K562 (cell line): ENCODE data around the gene ACTR3C. TPM values are rescaled to one million over a fixed set of nuclear protein-coding genes. Genes with fewer than 3 reads are reported as not detected.

Experiments used
- E2F1 ChIP-seq: sonication (generic); formaldehyde crosslinking; IDR thresholded peaks from 2 replicates; pipeline ENCODE4 v1.8.1; 2023; ENCODE audit warnings: mild to moderate bottlenecking, missing genetic modification reagents, moderate library complexity
- FOXP1 ChIP-seq: sonication (generic); formaldehyde crosslinking; IDR thresholded peaks from 2 replicates; pipeline ENCODE4 v1.8.0; 2022; ENCODE audit warnings: mild to moderate bottlenecking, missing genetic modification reagents
- HDAC6 ChIP-seq: IDR thresholded peaks from 2 replicates; pipeline ENCODE4 v1.6.1; 2012; ENCODE audit warnings: low read depth, mild to moderate bottlenecking, control low read depth, inconsistent platforms, low read length, moderate library complexity
- HNRNPH1 ChIP-seq: fragments of 200-400 bp; formaldehyde crosslinking; optimal IDR thresholded peaks from 2 replicates; pipeline ENCODE3; 2017; ENCODE audit warnings: low read depth, mild to moderate bottlenecking, low read length, moderate library complexity
- HNRNPUL1 ChIP-seq: fragments of 200-400 bp; formaldehyde crosslinking; IDR thresholded peaks from 2 replicates; pipeline ENCODE4 v1.6.1; 2017; ENCODE audit warnings: low read length
- KDM5B ChIP-seq: fragments of 200-600 bp; sonication (generic); IDR thresholded peaks from 2 replicates; pipeline ENCODE4 v1.6.1; 2012; ENCODE audit warnings: low read depth, mild to moderate bottlenecking, moderate library complexity, low read length, control low read depth, inconsistent platforms; ENCODE audit not compliant: insufficient replicate concordance
- MEF2D ChIP-seq: conservative IDR thresholded peaks from 2 replicates; pipeline ENCODE4 v1.6.1; 2016; ENCODE audit warnings: low read depth, missing genetic modification characterization, missing compliant biosample characterization
- MYC ChIP-seq, 2 experiments: fragments of 250-450 bp in 1 of 2; sonication (Bioruptor Pico) in 1 of 2; IDR thresholded peaks; 2 replicates each; pipeline versions ENCODE4 v1.5.1 to v1.6.1; 2012 to 2021; ENCODE audit warnings: low read depth in 2 of 2, borderline replicate concordance in 1 of 2, improper control_type of control experiment in 1 of 2, low read length in 1 of 2, mild to moderate bottlenecking in 1 of 2, moderate library complexity in 1 of 2
- NCOR1 ChIP-seq: fragments of 450-650 bp; IDR thresholded peaks from 2 replicates; pipeline ENCODE4 v1.6.1; 2016; ENCODE audit warnings: mild to moderate bottlenecking, moderate library complexity
- PRDM10 ChIP-seq: fragments of 450-650 bp; IDR thresholded peaks from 2 replicates; pipeline ENCODE4 v1.6.1; 2018; ENCODE audit not compliant: partially characterized antibody
- RBM14 ChIP-seq: fragments of 200-400 bp; formaldehyde crosslinking; IDR thresholded peaks from 2 replicates; pipeline ENCODE4 v1.6.1; 2018; ENCODE audit warnings: low read depth, mild to moderate bottlenecking, low read length, moderate library complexity, borderline replicate concordance; ENCODE audit not compliant: insufficient read depth
- WHSC1 ChIP-seq: IDR thresholded peaks from one replicate; pipeline ENCODE4 v1.6.1; 2012; ENCODE audit warnings: low read length, control low read depth, inconsistent platforms
- ZFP1 ChIP-seq: fragments of 450-650 bp; formaldehyde crosslinking; IDR thresholded peaks from 2 replicates; pipeline ENCODE4 v1.4.0; 2020; ENCODE audit warnings: mild to moderate bottlenecking, mixed read lengths
- ZFP36 ChIP-seq: fragments of 150-350 bp; IDR thresholded peaks from 2 replicates; pipeline ENCODE4 v1.6.1; 2018; ENCODE audit warnings: low read length, low read depth; ENCODE audit not compliant: partially characterized antibody
- ZNF175 ChIP-seq: fragments of 200-800 bp; sonication (Bioruptor generic); IDR thresholded peaks from 2 replicates; pipeline ENCODE4 v1.6.1; 2016; ENCODE audit warnings: low read depth, mild to moderate bottlenecking, missing genetic modification characterization, missing compliant biosample characterization
- ZNF592 ChIP-seq: fragments of 450-650 bp; IDR thresholded peaks from 2 replicates; pipeline ENCODE4 v1.6.1; 2017; ENCODE audit warnings: antibody characterized with exemption, mild to moderate bottlenecking
- ZNF655 ChIP-seq: fragments of 250-450 bp; sonication (Bioruptor Pico); IDR thresholded peaks from 2 replicates; pipeline ENCODE4 v1.5.0; 2021
- polyA plus RNA-seq, 8 experiments: library from polyadenylated mRNA; depleted of rRNA in 4 of 8; stranded (reverse) in 5 of 8; unstranded in 3 of 8; fragments of >200 nt; fragmentation: Nextera tagmentation in 2 of 8; fragmentation: Illumina TruSeq in 1 of 8; extraction: Ambion mirVana in 2 of 8; extraction: Trizol in 1 of 8; gene quantifications; 2 replicates each; pipeline versions ENCODE4 v1.2.1 to v1.2.3, GENCODE V29; 2011 to 2014; ENCODE audit warnings: inconsistent platforms in 1 of 8, missing spikeins in 1 of 8
- total RNA-seq, 7 experiments: library from RNA; depleted of rRNA in 6 of 7; stranded (reverse); fragments of >200 nt in 6 of 7; fragmentation: Illumina TruSeq in 2 of 7; extraction: Trizol in 2 of 7; gene quantifications; 2 replicates each; pipeline versions ENCODE4 v1.2.1 to v1.2.3, GENCODE V29; 2011 to 2021; ENCODE audit warnings: low replicate concordance in 1 of 7

ACTR3C gene
- total and polyA plus RNA-seq, 9 of the 15 experiments (the other 6 are each of a cell fraction or from before 2014, with no cell fraction given) = 9.0 to 35.4 (median 13.3) TPM

DNA sequence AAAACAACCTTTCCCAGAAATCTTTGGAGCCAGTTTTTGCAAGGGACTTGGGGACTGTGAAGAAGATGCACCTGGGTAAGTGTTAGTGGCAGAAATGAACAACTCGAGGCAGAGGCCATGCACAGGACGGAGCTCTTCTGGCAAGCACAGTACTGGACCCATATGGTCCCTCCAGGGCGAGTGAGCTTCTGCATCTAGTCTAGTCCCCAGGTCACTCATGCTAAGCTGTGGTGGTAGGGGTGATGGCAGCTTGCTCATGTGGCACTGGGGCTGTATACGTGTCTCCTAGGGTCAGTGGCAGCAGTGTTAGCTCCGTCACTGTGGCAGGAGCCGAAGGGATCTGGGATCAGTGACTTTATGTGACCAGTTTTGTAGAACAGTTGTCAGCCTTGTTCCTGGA, 9.5 kb downstream of the ACTR3C start (continued):
- no peak for TF ChIP-seq PRDM10
- TF ChIP-seq RBM14 = no peak
- no peak for TF ChIP-seq MYC (IDR thresholded peaks at IDR 0.05; ENCODE audit: low read depth, low read length)
- TF ChIP-seq MYC (CRISPR knock-in tag; IDR thresholded peaks at IDR 0.05; ENCODE audit: borderline replicate concordance, low read depth) = peak; percentile 86; the same call in 1 of the 2 replicates
- TF ChIP-seq E2F1 (CRISPR knock-in tag) = peak; percentile 43; the same call in 1 of the 2 replicates
- TF ChIP-seq FOXP1 (CRISPR knock-in tag) = peak; percentile 50; the same call in 1 of the 2 replicates
- TF ChIP-seq HNRNPUL1 = no peak
- TF ChIP-seq ZNF592 = peak; percentile 83
- TF ChIP-seq ZFP36 = peak; percentile 1
- TF ChIP-seq HNRNPH1 = no peak
- no peak for TF ChIP-seq ZNF655 (CRISPR knock-in tag)
- TF ChIP-seq HDAC6 = peak; percentile 17; the same call in 1 of the 2 replicates
- TF ChIP-seq NCOR1 = no peak
- peak; percentile 36; the same call in 1 of the 2 replicates for TF ChIP-seq ZFP1 (CRISPR knock-in tag)
- peak; percentile 100 for TF ChIP-seq WHSC1
- TF ChIP-seq MEF2D (tag) = 0 out of 2 replicates have a peak, but pooled peaks have one; percentile 2
- 0 out of 2 replicates have a peak, but pooled peaks have one; percentile 5 for TF ChIP-seq ZNF175 (CRISPR knock-in tag)
- TF ChIP-seq KDM5B = peak; percentile 71
